Keratinocyte (primary cell): ENCODE data around the gene KDR.

ENCODE experiments used
- EZH2 ChIP-seq: IDR thresholded peaks from one replicate; pipeline ENCODE4 v1.6.1; 2012; ENCODE audit warnings: inconsistent platforms, mild to moderate bottlenecking, low read length, moderate library complexity
- TF ChIP-seq, protein P1 (sequence below), 3 experiments: IDR thresholded peaks in 1 of 3; conservative IDR thresholded peaks in 1 of 3; optimal IDR thresholded peaks in 1 of 3; 2 replicates in 2 of 3; 3 replicates in 1 of 3; pipeline versions ENCODE3 to v1.5.1; 2011; ENCODE audit warnings: low read length in 3 of 3, mild to moderate bottlenecking in 3 of 3, moderate library complexity in 2 of 3, control low read depth in 1 of 3, inconsistent platforms in 1 of 3; ENCODE audit not compliant: insufficient read depth in 2 of 3; ENCODE audit errors: extremely low read depth in 1 of 3

DNA sequence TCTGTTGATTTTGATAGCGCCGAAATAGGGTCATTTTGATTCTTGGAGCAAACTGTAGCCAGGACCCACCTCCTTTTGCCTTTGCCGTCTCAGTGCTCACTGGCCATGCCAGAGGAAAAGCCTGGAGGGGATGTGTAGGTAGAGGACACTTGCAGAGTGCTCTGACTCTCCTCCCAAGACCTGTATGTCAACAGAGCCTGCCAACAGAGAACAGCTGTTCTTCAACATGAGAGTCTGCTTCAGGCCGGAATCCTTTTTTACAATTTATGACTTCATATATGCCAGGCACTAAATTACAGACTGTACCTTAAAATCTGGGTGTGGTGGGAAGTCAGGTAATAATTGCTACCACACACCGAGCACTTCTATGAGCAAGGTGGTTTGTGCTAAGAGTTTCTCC, 94.2 kb downstream of the KDR start:
- TF ChIP-seq, protein P1, sequence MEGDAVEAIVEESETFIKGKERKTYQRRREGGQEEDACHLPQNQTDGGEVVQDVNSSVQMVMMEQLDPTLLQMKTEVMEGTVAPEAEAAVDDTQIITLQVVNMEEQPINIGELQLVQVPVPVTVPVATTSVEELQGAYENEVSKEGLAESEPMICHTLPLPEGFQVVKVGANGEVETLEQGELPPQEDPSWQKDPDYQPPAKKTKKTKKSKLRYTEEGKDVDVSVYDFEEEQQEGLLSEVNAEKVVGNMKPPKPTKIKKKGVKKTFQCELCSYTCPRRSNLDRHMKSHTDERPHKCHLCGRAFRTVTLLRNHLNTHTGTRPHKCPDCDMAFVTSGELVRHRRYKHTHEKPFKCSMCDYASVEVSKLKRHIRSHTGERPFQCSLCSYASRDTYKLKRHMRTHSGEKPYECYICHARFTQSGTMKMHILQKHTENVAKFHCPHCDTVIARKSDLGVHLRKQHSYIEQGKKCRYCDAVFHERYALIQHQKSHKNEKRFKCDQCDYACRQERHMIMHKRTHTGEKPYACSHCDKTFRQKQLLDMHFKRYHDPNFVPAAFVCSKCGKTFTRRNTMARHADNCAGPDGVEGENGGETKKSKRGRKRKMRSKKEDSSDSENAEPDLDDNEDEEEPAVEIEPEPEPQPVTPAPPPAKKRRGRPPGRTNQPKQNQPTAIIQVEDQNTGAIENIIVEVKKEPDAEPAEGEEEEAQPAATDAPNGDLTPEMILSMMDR (optimal IDR thresholded peaks at IDR 0.05 in 1 of 3, IDR thresholded peaks at IDR 0.05 in 1 of 3, conservative IDR thresholded peaks at IDR 0.05 in 1 of 3; ENCODE audit: extremely low read depth in 1 of 3, insufficient read depth in 2 of 3, low read length in 3 of 3): no peak
- no peak for TF ChIP-seq EZH2
